HG02870 (cell line): ENCODE data around the gene SERTAD1.
"Not testable (repeated sequence)": the region's sequence is repeated elsewhere in the genome, so short reads cannot be mapped to it uniquely, and the experiment has no call there.

Experiments
- ATAC-seq: cut with Tn5 transposase; IDR thresholded peaks from one replicate; pipeline ENCODE4 v1.9.1; 2021; ENCODE audit warnings: mild to moderate bottlenecking, moderate library complexity; ENCODE audit not compliant: unreplicated experiment

SERTAD1 gene

GRCh38 chr19:40425450-40426287 is at the start of gene SERTAD1:
TSS of gene SERTAD1 (minus strand) at chr19:40425992. CDS start at chr19:40423546, 2,446 bp downstream.
- ATAC-seq: peak; percentile 76

- no peak for ATAC-seq
Observed at GRCh38 chr19:40474737-40475136, 48.9 kb upstream of the SERTAD1 start.

- ATAC-seq: no peak
Observed at GRCh38 chr19:40472516-40472915, 46.7 kb upstream of the SERTAD1 start.

- ATAC-seq: no peak
Observed at GRCh38 chr19:40471111-40471510, 45.3 kb upstream of the SERTAD1 start.

GRCh38 chr19:40469011-40469410 is 43.2 kb upstream of the SERTAD1 start:
- no peak for ATAC-seq

GRCh38 chr19:40466985-40467734 is 41.4 kb upstream of the SERTAD1 start, which contains the start of gene SPTBN4:
TSS of gene SPTBN4 (plus strand) at chr19:40467001. CDS start at chr19:40472622, 5,621 bp downstream.
- no peak for ATAC-seq

GRCh38 chr19:40466219-40466984 is 40.6 kb upstream of the SERTAD1 start:
- ATAC-seq: peak; percentile 27

- ATAC-seq: peak; percentile 92
Observed at GRCh38 chr19:40465557-40466218, 39.9 kb upstream of the SERTAD1 start, which contains the start of gene BLVRB. TSS of gene BLVRB (minus strand) at chr19:40465745. CDS start at chr19:40465688, 57 bp downstream.

GRCh38 chr19:40465025-40465556 is 39.3 kb upstream of the SERTAD1 start:
- ATAC-seq: no peak

- ATAC-seq: no peak
Observed at GRCh38 chr19:40464059-40465024, 38.5 kb upstream of the SERTAD1 start.

- not testable (repeated sequence) for ATAC-seq
Observed at GRCh38 chr19:40463587-40464037, 37.8 kb upstream of the SERTAD1 start.

- no peak for ATAC-seq
Observed at GRCh38 chr19:40461669-40462221, 36.0 kb upstream of the SERTAD1 start.

- ATAC-seq: no peak
Observed at GRCh38 chr19:40460185-40460584, 34.4 kb upstream of the SERTAD1 start.

GRCh38 chr19:40458597-40458974 is 32.8 kb upstream of the SERTAD1 start:
- no peak for ATAC-seq

GRCh38 chr19:40457953-40458596 is 32.3 kb upstream of the SERTAD1 start:
- ATAC-seq: no peak

GRCh38 chr19:40457048-40457447 is 31.3 kb upstream of the SERTAD1 start:
- ATAC-seq: no peak

GRCh38 chr19:40453943-40454342 is 28.2 kb upstream of the SERTAD1 start:
- not testable (repeated sequence) for ATAC-seq

- ATAC-seq: no peak
Observed at GRCh38 chr19:40453151-40453735, 27.5 kb upstream of the SERTAD1 start.
